Panc1 (cell line): ENCODE results near the gene C1QTNF4. TPM values are rescaled to one million over a fixed set of nuclear protein-coding genes. Genes with fewer than 3 reads are reported as not detected.

Source experiments
- ATAC-seq: fragments of 200-7000 bp; cut with Tn5 transposase; 2 replicates; pipeline ENCODE4 v1.9.1; 2020; ENCODE audit warnings: mild to moderate bottlenecking, moderate library complexity
- BruUV-seq: library from RNA; stranded (reverse); fragments of 400-500 nt; replicated peaks from 2 replicates; lab custom pipeline; 2021; lab: Mats Ljungman, UMichigan
- CTCF ChIA-PET: fragments of 300-600 bp; sonication (Branson Sonifier 250); formaldehyde crosslinking; loops from one replicate; lab custom pipeline; 2022; ENCODE audit warnings: antibody characterized with exemption; lab: Charles Lee
- POLR2A ChIA-PET: fragments of 300-600 bp; sonication (Branson Sonifier 250); formaldehyde crosslinking; loops from one replicate; lab custom pipeline; 2022; ENCODE audit warnings: antibody characterized with exemption; lab: Charles Lee
- DNase-seq: peaks from one replicate; pipeline ENCODE4 v3.0.0-alpha.2; 2010; ENCODE audit warnings: low read depth, low spot score
- H3K27ac ChIP-seq: 2 replicates; pipeline ENCODE4 v1.5.1; 2011; ENCODE audit warnings: mild to moderate bottlenecking, low read length, inconsistent platforms
- H3K27me3 ChIP-seq: fragments of 200-500 bp; sonication (Bioruptor generic); 2 replicates; pipeline ENCODE4 v1.6.0; 2014; ENCODE audit warnings: low read length, inconsistent platforms; ENCODE audit not compliant: control insufficient read depth, insufficient read depth
- H3K36me3 ChIP-seq: fragments of 200-500 bp; sonication (Bioruptor generic); 2 replicates; pipeline ENCODE4 v1.5.1; 2014; ENCODE audit warnings: inconsistent platforms, mild to moderate bottlenecking, low read length, moderate library complexity; ENCODE audit not compliant: control insufficient read depth, insufficient read depth
- H3K4me1 ChIP-seq: 2 replicates; pipeline ENCODE4 v1.5.1; 2011; ENCODE audit warnings: inconsistent platforms, mild to moderate bottlenecking, low read length, moderate library complexity; ENCODE audit not compliant: control insufficient read depth, insufficient read depth
- H3K4me3 ChIP-seq, 2 experiments: 2 replicates each; pipeline ENCODE4 v1.5.1; 2011 to 2012; ENCODE audit warnings: low read depth in 2 of 2, low read length in 2 of 2, mild to moderate bottlenecking in 2 of 2, inconsistent platforms in 1 of 2, moderate library complexity in 1 of 2
- H3K9me3 ChIP-seq: fragments of 200-500 bp; sonication (Bioruptor generic); 2 replicates; pipeline ENCODE4 v1.5.1; 2014; ENCODE audit warnings: low read depth, mild to moderate bottlenecking, inconsistent platforms, low read length, moderate library complexity; ENCODE audit not compliant: control insufficient read depth, insufficient read depth
- POLR2AphosphoS5 ChIP-seq: IDR thresholded peaks from 2 replicates; pipeline ENCODE4 v1.6.1; 2012; ENCODE audit warnings: mild to moderate bottlenecking, low read depth, low read length, moderate library complexity
- SIN3A ChIP-seq: IDR thresholded peaks from 2 replicates; pipeline ENCODE4 v1.6.1; 2012; ENCODE audit warnings: low read depth, mild to moderate bottlenecking, low read length, moderate library complexity, borderline replicate concordance; ENCODE audit not compliant: insufficient read depth
- TCF7L2 ChIP-seq: IDR thresholded peaks from 2 replicates; pipeline ENCODE4 v1.6.1; 2011; ENCODE audit warnings: mild to moderate bottlenecking, low read depth, low read length, inconsistent platforms
- in situ Hi-C: cut with HindIII; loops from 2 replicates; pipeline ENCODE4 v1.10.0; 2016; ENCODE audit warnings: low sequenced_read_pairs, low pct_unique_long_range_greater_than_20kb
- intact Hi-C: fragments of 100-400 bp; cut with micrococcal nuclease; formaldehyde crosslinking; loops from one replicate; pipeline ENCODE4 v1.10.0; 2022; ENCODE audit not compliant: unreplicated experiment
- total RNA-seq: library from RNA; stranded (reverse); gene quantifications from one replicate; pipeline ENCODE4 v1.2.1, GENCODE V29; 2021; ENCODE audit not compliant: unreplicated experiment
- TF ChIP-seq, protein P1 (sequence below), 2 experiments: IDR thresholded peaks; 2 replicates each; pipeline ENCODE4 v1.6.1; 2011 to 2012; ENCODE audit warnings: low read depth in 2 of 2, control low read depth in 1 of 2, low read length in 1 of 2, mild to moderate bottlenecking in 1 of 2, moderate library complexity in 1 of 2; ENCODE audit not compliant: insufficient read depth in 1 of 2
- TF ChIP-seq, protein P2 (sequence below): fragments of 450-650 bp; IDR thresholded peaks from 2 replicates; pipeline ENCODE4 v1.5.1; 2017; ENCODE audit warnings: mild to moderate bottlenecking

Gene C1QTNF4
- total RNA-seq, 1 experiment from 2014 or later: not detected

DNA sequence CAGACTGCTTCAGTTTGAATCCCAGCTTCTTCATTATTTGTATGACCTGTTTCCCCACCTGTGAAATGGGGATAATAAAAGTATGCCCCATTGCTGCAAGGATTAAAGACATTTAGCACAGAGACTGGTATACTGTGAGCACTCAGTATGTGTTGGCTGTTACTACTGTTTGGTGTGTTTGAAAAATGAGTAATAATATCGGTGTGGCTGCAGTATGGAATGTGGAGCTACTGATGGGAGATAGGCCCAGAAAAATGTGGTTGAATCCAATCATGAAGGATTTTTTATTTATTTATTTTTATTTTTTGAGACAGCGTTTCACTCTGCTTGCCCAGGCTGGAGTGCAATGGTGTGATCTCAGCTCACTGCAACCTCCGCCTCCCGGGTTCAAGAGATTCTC is 9.1 kb upstream of the C1QTNF4 start:
- Histone ChIP-seq H3K27me3 (no peaks in the 10 kb centered on the region), H3K9me3 (no peaks in the 10 kb centered on the region), H3K4me1 (no peaks in the 10 kb centered on the region), H3K36me3 (no peaks in the 10 kb centered on the region), H3K4me3 (no peak overlapping the region), H3K27ac (no peak overlapping the region)
- no TSS peak for BruUV-seq
- DNase-seq: no peak
- TF ChIP-seq, protein P1, sequence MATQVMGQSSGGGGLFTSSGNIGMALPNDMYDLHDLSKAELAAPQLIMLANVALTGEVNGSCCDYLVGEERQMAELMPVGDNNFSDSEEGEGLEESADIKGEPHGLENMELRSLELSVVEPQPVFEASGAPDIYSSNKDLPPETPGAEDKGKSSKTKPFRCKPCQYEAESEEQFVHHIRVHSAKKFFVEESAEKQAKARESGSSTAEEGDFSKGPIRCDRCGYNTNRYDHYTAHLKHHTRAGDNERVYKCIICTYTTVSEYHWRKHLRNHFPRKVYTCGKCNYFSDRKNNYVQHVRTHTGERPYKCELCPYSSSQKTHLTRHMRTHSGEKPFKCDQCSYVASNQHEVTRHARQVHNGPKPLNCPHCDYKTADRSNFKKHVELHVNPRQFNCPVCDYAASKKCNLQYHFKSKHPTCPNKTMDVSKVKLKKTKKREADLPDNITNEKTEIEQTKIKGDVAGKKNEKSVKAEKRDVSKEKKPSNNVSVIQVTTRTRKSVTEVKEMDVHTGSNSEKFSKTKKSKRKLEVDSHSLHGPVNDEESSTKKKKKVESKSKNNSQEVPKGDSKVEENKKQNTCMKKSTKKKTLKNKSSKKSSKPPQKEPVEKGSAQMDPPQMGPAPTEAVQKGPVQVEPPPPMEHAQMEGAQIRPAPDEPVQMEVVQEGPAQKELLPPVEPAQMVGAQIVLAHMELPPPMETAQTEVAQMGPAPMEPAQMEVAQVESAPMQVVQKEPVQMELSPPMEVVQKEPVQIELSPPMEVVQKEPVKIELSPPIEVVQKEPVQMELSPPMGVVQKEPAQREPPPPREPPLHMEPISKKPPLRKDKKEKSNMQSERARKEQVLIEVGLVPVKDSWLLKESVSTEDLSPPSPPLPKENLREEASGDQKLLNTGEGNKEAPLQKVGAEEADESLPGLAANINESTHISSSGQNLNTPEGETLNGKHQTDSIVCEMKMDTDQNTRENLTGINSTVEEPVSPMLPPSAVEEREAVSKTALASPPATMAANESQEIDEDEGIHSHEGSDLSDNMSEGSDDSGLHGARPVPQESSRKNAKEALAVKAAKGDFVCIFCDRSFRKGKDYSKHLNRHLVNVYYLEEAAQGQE (IDR thresholded peaks at IDR 0.05; ENCODE audit: insufficient read depth in 1 of 2, low read depth in 2 of 2, low read length in 1 of 2): no peak
- no peak for TF ChIP-seq POLR2AphosphoS5
- no peak for TF ChIP-seq SIN3A
- intact Hi-C loops: no loop called here
- ChIA-PET CTCF (no interaction called here), POLR2A (no interaction called here)
- in situ Hi-C loops: no loop called here
- no peak for ATAC-seq

DNA sequence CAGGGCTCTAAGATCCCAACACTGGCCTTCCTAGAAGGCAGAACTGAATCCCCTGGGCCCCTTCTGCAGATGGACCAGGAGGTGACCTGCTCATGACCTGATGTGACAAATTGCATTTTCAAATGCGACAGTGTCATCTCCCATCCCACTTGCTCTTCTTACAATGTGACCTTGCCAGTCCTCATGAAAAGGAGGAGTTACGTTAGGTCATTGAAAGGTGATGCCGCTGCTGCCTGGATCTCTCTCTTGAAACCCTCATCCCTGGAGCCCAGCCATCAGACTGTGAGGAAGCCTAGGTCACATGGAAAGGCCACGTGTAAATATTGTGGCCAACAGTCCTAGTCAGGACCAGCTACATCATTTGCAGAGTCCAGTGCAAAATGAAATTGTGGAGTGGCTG is 5.7 kb upstream of the C1QTNF4 start:
- ChIA-PET CTCF (no interaction called here), POLR2A (no interaction called here)
- H3K36me3 ChIP-seq: no peaks in the 10 kb centered on the region
- intact Hi-C loops (no loop called here), in situ Hi-C loops (no loop called here)
- ATAC-seq: no peak
- no TSS peak for BruUV-seq
- TF ChIP-seq, protein P1 (IDR thresholded peaks at IDR 0.05; ENCODE audit: insufficient read depth in 1 of 2, low read depth in 2 of 2, low read length in 1 of 2): no peak
- TF ChIP-seq, protein P2, sequence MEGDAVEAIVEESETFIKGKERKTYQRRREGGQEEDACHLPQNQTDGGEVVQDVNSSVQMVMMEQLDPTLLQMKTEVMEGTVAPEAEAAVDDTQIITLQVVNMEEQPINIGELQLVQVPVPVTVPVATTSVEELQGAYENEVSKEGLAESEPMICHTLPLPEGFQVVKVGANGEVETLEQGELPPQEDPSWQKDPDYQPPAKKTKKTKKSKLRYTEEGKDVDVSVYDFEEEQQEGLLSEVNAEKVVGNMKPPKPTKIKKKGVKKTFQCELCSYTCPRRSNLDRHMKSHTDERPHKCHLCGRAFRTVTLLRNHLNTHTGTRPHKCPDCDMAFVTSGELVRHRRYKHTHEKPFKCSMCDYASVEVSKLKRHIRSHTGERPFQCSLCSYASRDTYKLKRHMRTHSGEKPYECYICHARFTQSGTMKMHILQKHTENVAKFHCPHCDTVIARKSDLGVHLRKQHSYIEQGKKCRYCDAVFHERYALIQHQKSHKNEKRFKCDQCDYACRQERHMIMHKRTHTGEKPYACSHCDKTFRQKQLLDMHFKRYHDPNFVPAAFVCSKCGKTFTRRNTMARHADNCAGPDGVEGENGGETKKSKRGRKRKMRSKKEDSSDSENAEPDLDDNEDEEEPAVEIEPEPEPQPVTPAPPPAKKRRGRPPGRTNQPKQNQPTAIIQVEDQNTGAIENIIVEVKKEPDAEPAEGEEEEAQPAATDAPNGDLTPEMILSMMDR: no peak
- no peak for TF ChIP-seq POLR2AphosphoS5
- no peak for TF ChIP-seq TCF7L2
- TF ChIP-seq SIN3A: no peak
- no peak overlapping the region for H3K4me3 ChIP-seq
- H3K4me1 ChIP-seq: no peaks in the 10 kb centered on the region
- no peaks in the 10 kb centered on the region for H3K9me3 ChIP-seq
- no peaks in the 10 kb centered on the region for H3K27me3 ChIP-seq
- DNase-seq: no peak
- no peak overlapping the region for H3K27ac ChIP-seq
